Measurements from ENCODE around the gene MYO16.

- TF ChIP-seq CTCF (IDR thresholded peaks at IDR 0.05; ENCODE audit: low read depth, low read length, poor library complexity, severe bottlenecking) (no peak), EZH2phosphoT487 (IDR thresholded peaks at IDR 0.05; ENCODE audit: borderline replicate concordance, low read length) (no peak)
These were observed 292.7 kb downstream of the MYO16 start for GRCh38 chr13:108922108-108922507.
